Liver (tissue), 9 donors: ENCODE results near the gene GRIN2C. TPM values are rescaled to one million over a fixed set of nuclear protein-coding genes. Genes with fewer than 3 reads are reported as not detected.

Experiments used
- DNase-seq: peaks from one replicate; pipeline ENCODE4 v3.0.0-alpha.2; 2017; ENCODE audit warnings: low spot score
- H3K27ac ChIP-seq, 2 donors: one replicate each; pipeline ENCODE4 v1.7.0; 2013; ENCODE audit warnings: inconsistent platforms in 2 of 2, low read length in 2 of 2, control low read depth in 1 of 2, low read depth in 1 of 2, mild to moderate bottlenecking in 1 of 2
- H3K27me3 ChIP-seq, 4 donors: one replicate each; pipeline versions ENCODE4 v1.6.1 to v1.7.0; 2013; ENCODE audit warnings: low read length in 3 of 4, inconsistent platforms in 1 of 4, mild to moderate bottlenecking in 1 of 4, moderate library complexity in 1 of 4; ENCODE audit not compliant: control insufficient read depth in 4 of 4, insufficient read depth in 4 of 4
- H3K36me3 ChIP-seq, 4 donors: one replicate each; pipeline versions ENCODE4 v1.6.1 to v1.7.0; 2013; ENCODE audit warnings: low read length in 3 of 4, mild to moderate bottlenecking in 3 of 4, low read depth in 1 of 4, moderate library complexity in 1 of 4; ENCODE audit not compliant: control insufficient read depth in 4 of 4, insufficient read depth in 3 of 4
- H3K4me1 ChIP-seq, 4 donors: one replicate each; pipeline versions ENCODE4 v1.6.1 to v1.7.0; 2013; ENCODE audit warnings: low read length in 3 of 4, mild to moderate bottlenecking in 3 of 4, moderate library complexity in 1 of 4; ENCODE audit not compliant: control insufficient read depth in 4 of 4, insufficient read depth in 4 of 4
- H3K4me3 ChIP-seq, 3 donors: one replicate each; pipeline versions ENCODE4 v1.6.1 to v1.7.0; 2013; ENCODE audit warnings: low read length in 3 of 3, control low read depth in 1 of 3, low read depth in 1 of 3, mild to moderate bottlenecking in 1 of 3
- H3K9ac ChIP-seq, 2 donors: one replicate each; pipeline ENCODE4 v1.7.0; 2013; ENCODE audit warnings: low read length in 2 of 2, mild to moderate bottlenecking in 2 of 2, moderate library complexity in 2 of 2, control low read depth in 1 of 2, low read depth in 1 of 2
- H3K9me3 ChIP-seq, 4 donors: one replicate each; pipeline versions ENCODE4 v1.6.1 to v1.7.0; 2013; ENCODE audit warnings: low read length in 3 of 4; ENCODE audit not compliant: control insufficient read depth in 4 of 4
- EGR1 ChIP-seq, 2 donors: IDR thresholded peaks; 2 replicates each; pipeline ENCODE4 v1.6.1; 2016 to 2018; ENCODE audit warnings: antibody characterized with exemption in 2 of 2, low read depth in 2 of 2
- FOXA1 ChIP-seq: IDR thresholded peaks from 2 replicates; pipeline ENCODE4 v1.6.1; 2016; ENCODE audit warnings: antibody characterized with exemption
- FOXA2 ChIP-seq: IDR thresholded peaks from 2 replicates; pipeline ENCODE4 v1.6.1; 2016; ENCODE audit warnings: antibody characterized with exemption
- GABPA ChIP-seq, 2 donors: IDR thresholded peaks in 1 of 2; conservative IDR thresholded peaks in 1 of 2; 2 replicates each; pipeline ENCODE4 v1.6.1; 2016; ENCODE audit warnings: antibody characterized with exemption in 2 of 2, mild to moderate bottlenecking in 1 of 2, moderate library complexity in 1 of 2
- HNF4A ChIP-seq, 2 donors: conservative IDR thresholded peaks; 2 replicates each; pipeline ENCODE4 v1.6.1; 2016; ENCODE audit warnings: antibody characterized with exemption in 2 of 2, mild to moderate bottlenecking in 2 of 2
- HNF4G ChIP-seq: IDR thresholded peaks from 2 replicates; pipeline ENCODE4 v1.6.1; 2016; ENCODE audit warnings: antibody characterized with exemption
- JUND ChIP-seq, 2 donors: IDR thresholded peaks; 2 replicates each; pipeline ENCODE4 v1.6.1; 2016; ENCODE audit warnings: antibody characterized with exemption in 2 of 2
- NR2F2 ChIP-seq: IDR thresholded peaks from 2 replicates; pipeline ENCODE4 v1.6.1; 2016; ENCODE audit warnings: antibody characterized with exemption
- RAD21 ChIP-seq, 2 donors: IDR thresholded peaks; 2 replicates each; pipeline ENCODE4 v1.6.1; 2016; ENCODE audit warnings: antibody characterized with exemption in 2 of 2, mild to moderate bottlenecking in 2 of 2
- REST ChIP-seq: IDR thresholded peaks from 2 replicates; pipeline ENCODE4 v1.6.1; 2016; ENCODE audit warnings: antibody characterized with exemption, mild to moderate bottlenecking
- RXRA ChIP-seq, 2 donors: IDR thresholded peaks; 2 replicates each; pipeline ENCODE4 v1.6.1; 2017 to 2018; ENCODE audit warnings: antibody characterized with exemption in 2 of 2, mild to moderate bottlenecking in 1 of 2
- SP1 ChIP-seq: IDR thresholded peaks from 2 replicates; pipeline ENCODE4 v1.6.1; 2018; ENCODE audit warnings: antibody characterized with exemption, mild to moderate bottlenecking
- TAF1 ChIP-seq: conservative IDR thresholded peaks from 2 replicates; pipeline ENCODE4 v1.6.1; 2016; ENCODE audit warnings: antibody characterized with exemption, mild to moderate bottlenecking
- YY1 ChIP-seq: IDR thresholded peaks from 2 replicates; pipeline ENCODE4 v1.6.1; 2016; ENCODE audit warnings: antibody characterized with exemption, mild to moderate bottlenecking
- WGBS: extraction: QIAGEN DNeasy Blood & Tissue Kit; methylation state at CpG from one replicate; pipeline ENCODE4 v1.1.7; 2013; 5-methylcytosine and 5-hydroxymethylcytosine counted together
- polyA plus RNA-seq, 2 donors: library from polyadenylated mRNA; stranded (reverse) in 1 of 2; unstranded in 1 of 2; fragments of 200-250 nt in 1 of 2; fragments of >200 nt in 1 of 2; fragmentation: Nextera tagmentation in 1 of 2; extraction: Ambion mirVana in 1 of 2; gene quantifications; one replicate each; pipeline versions ENCODE4 v1.2.1 to v1.2.3, GENCODE V29; 2013 to 2015
- total RNA-seq, 2 donors: library from RNA; depleted of rRNA; stranded (reverse); fragments of >200 nt; gene quantifications; one replicate each; pipeline ENCODE4 v1.2.3, GENCODE V29; 2014
- TF ChIP-seq, protein P1 (sequence below): IDR thresholded peaks from 2 replicates; pipeline ENCODE4 v1.6.1; 2016; ENCODE audit warnings: antibody characterized with exemption
- TF ChIP-seq, protein P2 (sequence below): fragments of 150-350 bp; IDR thresholded peaks from 2 replicates; pipeline ENCODE4 v1.5.1; 2017; ENCODE audit warnings: improper control_type of control experiment, low read depth, low read length; ENCODE audit not compliant: missing input control
- TF ChIP-seq, protein P3 (sequence below): IDR thresholded peaks from 2 replicates; pipeline ENCODE4 v1.6.1; 2016; ENCODE audit warnings: antibody characterized with exemption
- TF ChIP-seq, protein P4 (sequence below): IDR thresholded peaks from 2 replicates; pipeline ENCODE4 v1.6.1; 2016; ENCODE audit warnings: antibody characterized with exemption
- donor health status: healthy.
- donor health status: healthy.
- donor health status: healthy.
- donor health status: healthy.
- donor health status: healthy.

The GRIN2C gene
- total and polyA plus RNA-seq, 4 donors: 0.03 to 0.10 (median 0.09) TPM; not detected in 1

- H3K27me3 ChIP-seq: peaks cover 0 to 9% (median 4%) of the 10 kb centered on the region in 4 donors
- WGBS: 53% methylated on average over 3 of the region's 3 CpGs
- TF ChIP-seq, protein P1, sequence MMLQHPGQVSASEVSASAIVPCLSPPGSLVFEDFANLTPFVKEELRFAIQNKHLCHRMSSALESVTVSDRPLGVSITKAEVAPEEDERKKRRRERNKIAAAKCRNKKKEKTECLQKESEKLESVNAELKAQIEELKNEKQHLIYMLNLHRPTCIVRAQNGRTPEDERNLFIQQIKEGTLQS: no peak
- no peak for TF ChIP-seq YY1
- H3K9ac ChIP-seq: no peak overlapping the region
- no peaks in the 10 kb centered on the region for H3K9me3 ChIP-seq
- H3K4me3 ChIP-seq: no peak overlapping the region
- no peak overlapping the region for H3K27ac ChIP-seq
- DNase-seq: no peak
- H3K36me3 ChIP-seq: no peaks in the 10 kb centered on the region
- no peaks in the 10 kb centered on the region for H3K4me1 ChIP-seq
These were observed 8.8 kb downstream of the GRIN2C start for GRCh38 chr17:74850914-74851313.

DNA sequence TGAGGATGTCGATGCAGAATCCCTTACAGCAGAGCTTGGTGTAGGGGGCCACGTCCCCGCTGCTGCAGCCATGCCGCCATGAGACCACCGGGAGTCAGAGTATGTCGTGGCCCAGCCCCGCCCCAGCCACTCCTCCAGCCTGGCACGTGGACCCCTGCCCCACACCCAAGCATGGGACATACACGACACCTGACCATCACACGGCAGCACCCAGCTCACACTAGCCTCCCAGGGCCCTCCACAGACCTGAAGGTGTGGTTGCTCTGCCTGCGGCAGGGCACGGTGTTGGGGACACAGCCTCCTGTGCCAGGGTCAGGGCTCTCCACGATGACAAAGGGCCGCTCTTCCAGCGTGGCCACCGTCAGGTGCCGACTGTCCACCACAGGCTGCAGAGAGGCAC lies 9.4 kb downstream of the GRIN2C start:
- Histone ChIP-seq H3K4me3 (no peak overlapping the region), H3K27me3 (peaks cover 0 to 9% (median 4%) of the 10 kb centered on the region in 4 donors), H3K9ac (no peak overlapping the region), H3K27ac (no peak overlapping the region), H3K9me3 (no peaks in the 10 kb centered on the region), H3K36me3 (no peaks in the 10 kb centered on the region), H3K4me1 (no peaks in the 10 kb centered on the region)
- 86% methylated on average over 17 of the region's 17 CpGs for WGBS
- TF ChIP-seq HNF4G (no peak), TAF1 (no peak), REST (no peak), SP1 (no peak), GABPA (IDR thresholded peaks at IDR 0.05 in 1 of 2, conservative IDR thresholded peaks at IDR 0.05 in 1 of 2) (no peak), NR2F2 (no peak), YY1 (no peak), FOXA1 (no peak), EGR1 (IDR thresholded peaks at IDR 0.05; ENCODE audit: low read depth in 2 of 2) (no peak), JUND (IDR thresholded peaks at IDR 0.05) (no peak), RXRA (IDR thresholded peaks at IDR 0.05) (no peak), HNF4A (conservative IDR thresholded peaks at IDR 0.05) (no peak), RAD21 (IDR thresholded peaks at IDR 0.05) (no peak), FOXA2 (no peak)
- TF ChIP-seq, protein P2, sequence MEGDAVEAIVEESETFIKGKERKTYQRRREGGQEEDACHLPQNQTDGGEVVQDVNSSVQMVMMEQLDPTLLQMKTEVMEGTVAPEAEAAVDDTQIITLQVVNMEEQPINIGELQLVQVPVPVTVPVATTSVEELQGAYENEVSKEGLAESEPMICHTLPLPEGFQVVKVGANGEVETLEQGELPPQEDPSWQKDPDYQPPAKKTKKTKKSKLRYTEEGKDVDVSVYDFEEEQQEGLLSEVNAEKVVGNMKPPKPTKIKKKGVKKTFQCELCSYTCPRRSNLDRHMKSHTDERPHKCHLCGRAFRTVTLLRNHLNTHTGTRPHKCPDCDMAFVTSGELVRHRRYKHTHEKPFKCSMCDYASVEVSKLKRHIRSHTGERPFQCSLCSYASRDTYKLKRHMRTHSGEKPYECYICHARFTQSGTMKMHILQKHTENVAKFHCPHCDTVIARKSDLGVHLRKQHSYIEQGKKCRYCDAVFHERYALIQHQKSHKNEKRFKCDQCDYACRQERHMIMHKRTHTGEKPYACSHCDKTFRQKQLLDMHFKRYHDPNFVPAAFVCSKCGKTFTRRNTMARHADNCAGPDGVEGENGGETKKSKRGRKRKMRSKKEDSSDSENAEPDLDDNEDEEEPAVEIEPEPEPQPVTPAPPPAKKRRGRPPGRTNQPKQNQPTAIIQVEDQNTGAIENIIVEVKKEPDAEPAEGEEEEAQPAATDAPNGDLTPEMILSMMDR: no peak
- TF ChIP-seq, protein P1: no peak
- TF ChIP-seq, protein P3, sequence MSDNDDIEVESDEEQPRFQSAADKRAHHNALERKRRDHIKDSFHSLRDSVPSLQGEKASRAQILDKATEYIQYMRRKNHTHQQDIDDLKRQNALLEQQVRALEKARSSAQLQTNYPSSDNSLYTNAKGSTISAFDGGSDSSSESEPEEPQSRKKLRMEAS: no peak
- TF ChIP-seq, protein P4, sequence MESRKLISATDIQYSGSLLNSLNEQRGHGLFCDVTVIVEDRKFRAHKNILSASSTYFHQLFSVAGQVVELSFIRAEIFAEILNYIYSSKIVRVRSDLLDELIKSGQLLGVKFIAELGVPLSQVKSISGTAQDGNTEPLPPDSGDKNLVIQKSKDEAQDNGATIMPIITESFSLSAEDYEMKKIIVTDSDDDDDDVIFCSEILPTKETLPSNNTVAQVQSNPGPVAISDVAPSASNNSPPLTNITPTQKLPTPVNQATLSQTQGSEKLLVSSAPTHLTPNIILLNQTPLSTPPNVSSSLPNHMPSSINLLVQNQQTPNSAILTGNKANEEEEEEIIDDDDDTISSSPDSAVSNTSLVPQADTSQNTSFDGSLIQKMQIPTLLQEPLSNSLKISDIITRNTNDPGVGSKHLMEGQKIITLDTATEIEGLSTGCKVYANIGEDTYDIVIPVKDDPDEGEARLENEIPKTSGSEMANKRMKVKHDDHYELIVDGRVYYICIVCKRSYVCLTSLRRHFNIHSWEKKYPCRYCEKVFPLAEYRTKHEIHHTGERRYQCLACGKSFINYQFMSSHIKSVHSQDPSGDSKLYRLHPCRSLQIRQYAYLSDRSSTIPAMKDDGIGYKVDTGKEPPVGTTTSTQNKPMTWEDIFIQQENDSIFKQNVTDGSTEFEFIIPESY: no peak
- no peak for DNase-seq
